HEK293 (cell line): Measurements from ENCODE around the gene TMEM145.

ENCODE experiments used
- CTCF ChIA-PET: fragments of 350-600 bp; formaldehyde crosslinking; extraction: SDS; loops from one replicate; lab custom pipeline; 2021; ENCODE audit warnings: antibody characterized with exemption; lab: Yijun Ruan, JAX
- POLR2A ChIA-PET: fragments of 300-600 bp; formaldehyde crosslinking; extraction: SDS; loops from one replicate; lab custom pipeline; 2020; ENCODE audit warnings: antibody characterized with exemption, inconsistent platforms; lab: Yijun Ruan, JAX
- H3K27ac ChIP-seq: fragments of 200-500 bp; sonication (Bioruptor generic); 2 replicates; pipeline ENCODE4 v1.5.1; 2014; ENCODE audit warnings: low read depth, low read length, control low read depth, inconsistent platforms; ENCODE audit errors: extremely low read depth
- H3K36me3 ChIP-seq, 2 experiments: fragments of 200-500 bp in 1 of 2; sonication (Bioruptor generic) in 1 of 2; 1 replicate in 1 of 2; 2 replicates in 1 of 2; pipeline ENCODE4 v1.5.1; 2014 to 2017; ENCODE audit warnings: inconsistent platforms in 2 of 2, low read length in 2 of 2; ENCODE audit not compliant: control insufficient read depth in 2 of 2, insufficient read depth in 1 of 2
- H3K4me1 ChIP-seq: fragments of 200-500 bp; sonication (Bioruptor generic); 2 replicates; pipeline ENCODE4 v1.5.1; 2014; ENCODE audit warnings: mild to moderate bottlenecking, low read length, inconsistent platforms; ENCODE audit not compliant: control insufficient read depth, insufficient read depth
- H3K4me3 ChIP-seq: 2 replicates; pipeline ENCODE4 v1.5.1; 2011; ENCODE audit warnings: low read depth, mild to moderate bottlenecking, control low read depth, low read length, moderate library complexity
- H3K9me3 ChIP-seq: fragments of 200-500 bp; sonication (Bioruptor generic); 2 replicates; pipeline ENCODE4 v1.5.1; 2014; ENCODE audit warnings: low read depth, low read length, inconsistent platforms; ENCODE audit not compliant: control insufficient read depth, insufficient read depth
- KLF1 ChIP-seq: fragments of 450-650 bp; formaldehyde crosslinking; IDR thresholded peaks from 2 replicates; pipeline ENCODE4 v1.5.1; 2016; ENCODE audit warnings: missing biosample characterization, missing genetic modification characterization
- KLF7 ChIP-seq: fragments of 450-650 bp; formaldehyde crosslinking; IDR thresholded peaks from 2 replicates; pipeline ENCODE4 v1.5.1; 2016; ENCODE audit warnings: missing biosample characterization, missing genetic modification characterization, borderline replicate concordance
- RBAK ChIP-seq: fragments of 450-650 bp; formaldehyde crosslinking; IDR thresholded peaks from 2 replicates; pipeline ENCODE4 v1.5.1; 2016; ENCODE audit warnings: missing biosample characterization, missing genetic modification characterization
- YY2 ChIP-seq: fragments of 450-650 bp; formaldehyde crosslinking; IDR thresholded peaks from 2 replicates; pipeline ENCODE4 v1.5.1; 2016; ENCODE audit warnings: missing biosample characterization, missing genetic modification characterization
- ZEB2 ChIP-seq: fragments of 450-650 bp; formaldehyde crosslinking; IDR thresholded peaks from 2 replicates; pipeline ENCODE4 v1.5.1; 2016; ENCODE audit warnings: missing biosample characterization, missing genetic modification characterization
- ZFHX2 ChIP-seq: fragments of 450-650 bp; formaldehyde crosslinking; conservative IDR thresholded peaks from 2 replicates; pipeline ENCODE4 v1.5.1; 2016; ENCODE audit warnings: missing biosample characterization, missing genetic modification characterization
- ZNF157 ChIP-seq: fragments of 450-650 bp; formaldehyde crosslinking; IDR thresholded peaks from 2 replicates; pipeline ENCODE4 v1.5.1; 2016; ENCODE audit warnings: missing biosample characterization, missing genetic modification characterization
- TF ChIP-seq, protein P1 (sequence below): fragments of 450-650 bp; formaldehyde crosslinking; IDR thresholded peaks from 2 replicates; pipeline ENCODE4 v1.5.1; 2016; ENCODE audit warnings: missing biosample characterization, missing genetic modification characterization, low read depth
- TF ChIP-seq, protein P2 (sequence below): fragments of 450-650 bp; formaldehyde crosslinking; IDR thresholded peaks from 2 replicates; pipeline ENCODE4 v1.5.1; 2016; ENCODE audit warnings: missing biosample characterization, missing genetic modification characterization, low read depth
- TF ChIP-seq, protein P3 (sequence below): fragments of 450-650 bp; formaldehyde crosslinking; IDR thresholded peaks from 2 replicates; pipeline ENCODE4 v1.5.1; 2016; ENCODE audit warnings: missing biosample characterization, missing genetic modification characterization

Gene TMEM145

DNA sequence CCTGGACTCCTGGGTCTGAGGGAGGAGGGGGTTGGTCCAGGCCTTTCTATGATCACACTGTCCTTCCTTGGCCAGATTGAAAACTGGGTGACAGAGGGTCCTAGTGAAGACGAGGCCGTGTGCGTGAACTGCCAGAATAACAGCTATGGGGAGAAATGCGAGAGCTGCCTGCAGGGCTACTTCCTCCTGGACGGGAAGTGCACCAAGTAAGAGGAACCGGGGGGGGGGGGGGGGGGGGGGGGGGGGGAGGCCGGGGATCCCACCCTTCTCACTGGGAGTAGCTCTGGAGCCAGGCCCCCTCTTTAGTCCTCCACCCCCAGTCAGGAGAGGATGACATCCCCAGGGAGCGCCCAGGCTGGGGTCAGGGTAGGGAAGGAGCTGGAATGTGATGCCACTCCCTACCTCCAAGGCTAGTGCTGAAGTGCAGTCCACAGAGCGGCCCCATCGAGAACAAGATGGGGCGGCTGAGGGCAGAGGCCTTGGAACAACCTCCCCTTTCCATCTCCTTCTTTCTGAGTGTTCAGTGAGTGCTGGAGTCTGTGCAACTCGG is 57.6 kb downstream of the TMEM145 start:
- CTCF ChIA-PET, result interaction anchor here (0.8 to 1.5 kb wide), 5 partner anchors 16 to 79 kb away, joined by 3 to 5 read pairs (median 3); no protein-coding TSS in a partner anchor
- H3K27ac ChIP-seq, result no peak overlapping the region
- no peak overlapping the region for H3K4me3 ChIP-seq
- POLR2A ChIA-PET, result interaction anchor here (0.6 to 2.4 kb wide), 3 partner anchors 26 to 57 kb away, joined by 3 to 11 read pairs (median 4); no protein-coding TSS in a partner anchor
- H3K4me1 ChIP-seq, result 0 out of 2 replicates have a peak, but pooled peaks cover 3% of the 10 kb centered on the region
- H3K9me3 ChIP-seq, result no peaks in the 10 kb centered on the region
- H3K36me3 ChIP-seq, result peaks cover 37 to 42% of the 10 kb centered on the region in 2 experiments
- no peak for TF ChIP-seq ZEB2
- no peak for TF ChIP-seq YY2
- no peak for TF ChIP-seq ZFHX2 (tag by site-specific recombination)
- TF ChIP-seq ZNF157 (tag by site-specific recombination), result no peak
- no peak for TF ChIP-seq RBAK (tag by site-specific recombination)
- TF ChIP-seq KLF1 (tag by site-specific recombination), result no peak
- TF ChIP-seq, protein P1, sequence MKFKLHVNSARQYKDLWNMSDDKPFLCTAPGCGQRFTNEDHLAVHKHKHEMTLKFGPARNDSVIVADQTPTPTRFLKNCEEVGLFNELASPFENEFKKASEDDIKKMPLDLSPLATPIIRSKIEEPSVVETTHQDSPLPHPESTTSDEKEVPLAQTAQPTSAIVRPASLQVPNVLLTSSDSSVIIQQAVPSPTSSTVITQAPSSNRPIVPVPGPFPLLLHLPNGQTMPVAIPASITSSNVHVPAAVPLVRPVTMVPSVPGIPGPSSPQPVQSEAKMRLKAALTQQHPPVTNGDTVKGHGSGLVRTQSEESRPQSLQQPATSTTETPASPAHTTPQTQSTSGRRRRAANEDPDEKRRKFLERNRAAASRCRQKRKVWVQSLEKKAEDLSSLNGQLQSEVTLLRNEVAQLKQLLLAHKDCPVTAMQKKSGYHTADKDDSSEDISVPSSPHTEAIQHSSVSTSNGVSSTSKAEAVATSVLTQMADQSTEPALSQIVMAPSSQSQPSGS, result no peak
- TF ChIP-seq, protein P2, sequence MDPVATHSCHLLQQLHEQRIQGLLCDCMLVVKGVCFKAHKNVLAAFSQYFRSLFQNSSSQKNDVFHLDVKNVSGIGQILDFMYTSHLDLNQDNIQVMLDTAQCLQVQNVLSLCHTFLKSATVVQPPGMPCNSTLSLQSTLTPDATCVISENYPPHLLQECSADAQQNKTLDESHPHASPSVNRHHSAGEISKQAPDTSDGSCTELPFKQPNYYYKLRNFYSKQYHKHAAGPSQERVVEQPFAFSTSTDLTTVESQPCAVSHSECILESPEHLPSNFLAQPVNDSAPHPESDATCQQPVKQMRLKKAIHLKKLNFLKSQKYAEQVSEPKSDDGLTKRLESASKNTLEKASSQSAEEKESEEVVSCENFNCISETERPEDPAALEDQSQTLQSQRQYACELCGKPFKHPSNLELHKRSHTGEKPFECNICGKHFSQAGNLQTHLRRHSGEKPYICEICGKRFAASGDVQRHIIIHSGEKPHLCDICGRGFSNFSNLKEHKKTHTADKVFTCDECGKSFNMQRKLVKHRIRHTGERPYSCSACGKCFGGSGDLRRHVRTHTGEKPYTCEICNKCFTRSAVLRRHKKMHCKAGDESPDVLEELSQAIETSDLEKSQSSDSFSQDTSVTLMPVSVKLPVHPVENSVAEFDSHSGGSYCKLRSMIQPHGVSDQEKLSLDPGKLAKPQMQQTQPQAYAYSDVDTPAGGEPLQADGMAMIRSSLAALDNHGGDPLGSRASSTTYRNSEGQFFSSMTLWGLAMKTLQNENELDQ (tag by site-specific recombination), result no peak
- TF ChIP-seq, protein P3, sequence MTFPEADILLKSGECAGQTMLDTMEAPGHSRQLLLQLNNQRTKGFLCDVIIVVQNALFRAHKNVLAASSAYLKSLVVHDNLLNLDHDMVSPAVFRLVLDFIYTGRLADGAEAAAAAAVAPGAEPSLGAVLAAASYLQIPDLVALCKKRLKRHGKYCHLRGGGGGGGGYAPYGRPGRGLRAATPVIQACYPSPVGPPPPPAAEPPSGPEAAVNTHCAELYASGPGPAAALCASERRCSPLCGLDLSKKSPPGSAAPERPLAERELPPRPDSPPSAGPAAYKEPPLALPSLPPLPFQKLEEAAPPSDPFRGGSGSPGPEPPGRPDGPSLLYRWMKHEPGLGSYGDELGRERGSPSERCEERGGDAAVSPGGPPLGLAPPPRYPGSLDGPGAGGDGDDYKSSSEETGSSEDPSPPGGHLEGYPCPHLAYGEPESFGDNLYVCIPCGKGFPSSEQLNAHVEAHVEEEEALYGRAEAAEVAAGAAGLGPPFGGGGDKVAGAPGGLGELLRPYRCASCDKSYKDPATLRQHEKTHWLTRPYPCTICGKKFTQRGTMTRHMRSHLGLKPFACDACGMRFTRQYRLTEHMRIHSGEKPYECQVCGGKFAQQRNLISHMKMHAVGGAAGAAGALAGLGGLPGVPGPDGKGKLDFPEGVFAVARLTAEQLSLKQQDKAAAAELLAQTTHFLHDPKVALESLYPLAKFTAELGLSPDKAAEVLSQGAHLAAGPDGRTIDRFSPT (tag by site-specific recombination), result no peak
- no peak for TF ChIP-seq KLF7 (tag by site-specific recombination)
